Measurements from ENCODE around the gene RTKN2. TPM values are rescaled to one million over a fixed set of nuclear protein-coding genes. Genes with fewer than 3 reads are reported as not detected.

Gene RTKN2
- total RNA-seq, 1 experiment from 2014 or later = 21.3 TPM

GRCh38 chr10:62309254-62309653, 40.6 kb upstream of the RTKN2 start:
- DNase-seq (ENCODE audit: low read depth, low spot score) (no peak), ATAC-seq (no peak)
- TF ChIP-seq, protein P1, sequence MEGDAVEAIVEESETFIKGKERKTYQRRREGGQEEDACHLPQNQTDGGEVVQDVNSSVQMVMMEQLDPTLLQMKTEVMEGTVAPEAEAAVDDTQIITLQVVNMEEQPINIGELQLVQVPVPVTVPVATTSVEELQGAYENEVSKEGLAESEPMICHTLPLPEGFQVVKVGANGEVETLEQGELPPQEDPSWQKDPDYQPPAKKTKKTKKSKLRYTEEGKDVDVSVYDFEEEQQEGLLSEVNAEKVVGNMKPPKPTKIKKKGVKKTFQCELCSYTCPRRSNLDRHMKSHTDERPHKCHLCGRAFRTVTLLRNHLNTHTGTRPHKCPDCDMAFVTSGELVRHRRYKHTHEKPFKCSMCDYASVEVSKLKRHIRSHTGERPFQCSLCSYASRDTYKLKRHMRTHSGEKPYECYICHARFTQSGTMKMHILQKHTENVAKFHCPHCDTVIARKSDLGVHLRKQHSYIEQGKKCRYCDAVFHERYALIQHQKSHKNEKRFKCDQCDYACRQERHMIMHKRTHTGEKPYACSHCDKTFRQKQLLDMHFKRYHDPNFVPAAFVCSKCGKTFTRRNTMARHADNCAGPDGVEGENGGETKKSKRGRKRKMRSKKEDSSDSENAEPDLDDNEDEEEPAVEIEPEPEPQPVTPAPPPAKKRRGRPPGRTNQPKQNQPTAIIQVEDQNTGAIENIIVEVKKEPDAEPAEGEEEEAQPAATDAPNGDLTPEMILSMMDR (IDR thresholded peaks at IDR 0.05) = no peak
- TF ChIP-seq POLR2AphosphoS5 (IDR thresholded peaks at IDR 0.05; ENCODE audit: low read depth, low read length) = no peak
- no peak for TF ChIP-seq TCF7L2 (IDR thresholded peaks at IDR 0.05; ENCODE audit: low read depth, low read length)
- TF ChIP-seq SIN3A (IDR thresholded peaks at IDR 0.05; ENCODE audit: borderline replicate concordance, insufficient read depth, low read depth, low read length) = no peak
- TF ChIP-seq, protein P2, sequence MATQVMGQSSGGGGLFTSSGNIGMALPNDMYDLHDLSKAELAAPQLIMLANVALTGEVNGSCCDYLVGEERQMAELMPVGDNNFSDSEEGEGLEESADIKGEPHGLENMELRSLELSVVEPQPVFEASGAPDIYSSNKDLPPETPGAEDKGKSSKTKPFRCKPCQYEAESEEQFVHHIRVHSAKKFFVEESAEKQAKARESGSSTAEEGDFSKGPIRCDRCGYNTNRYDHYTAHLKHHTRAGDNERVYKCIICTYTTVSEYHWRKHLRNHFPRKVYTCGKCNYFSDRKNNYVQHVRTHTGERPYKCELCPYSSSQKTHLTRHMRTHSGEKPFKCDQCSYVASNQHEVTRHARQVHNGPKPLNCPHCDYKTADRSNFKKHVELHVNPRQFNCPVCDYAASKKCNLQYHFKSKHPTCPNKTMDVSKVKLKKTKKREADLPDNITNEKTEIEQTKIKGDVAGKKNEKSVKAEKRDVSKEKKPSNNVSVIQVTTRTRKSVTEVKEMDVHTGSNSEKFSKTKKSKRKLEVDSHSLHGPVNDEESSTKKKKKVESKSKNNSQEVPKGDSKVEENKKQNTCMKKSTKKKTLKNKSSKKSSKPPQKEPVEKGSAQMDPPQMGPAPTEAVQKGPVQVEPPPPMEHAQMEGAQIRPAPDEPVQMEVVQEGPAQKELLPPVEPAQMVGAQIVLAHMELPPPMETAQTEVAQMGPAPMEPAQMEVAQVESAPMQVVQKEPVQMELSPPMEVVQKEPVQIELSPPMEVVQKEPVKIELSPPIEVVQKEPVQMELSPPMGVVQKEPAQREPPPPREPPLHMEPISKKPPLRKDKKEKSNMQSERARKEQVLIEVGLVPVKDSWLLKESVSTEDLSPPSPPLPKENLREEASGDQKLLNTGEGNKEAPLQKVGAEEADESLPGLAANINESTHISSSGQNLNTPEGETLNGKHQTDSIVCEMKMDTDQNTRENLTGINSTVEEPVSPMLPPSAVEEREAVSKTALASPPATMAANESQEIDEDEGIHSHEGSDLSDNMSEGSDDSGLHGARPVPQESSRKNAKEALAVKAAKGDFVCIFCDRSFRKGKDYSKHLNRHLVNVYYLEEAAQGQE (IDR thresholded peaks at IDR 0.05; ENCODE audit: insufficient read depth in 1 of 2, low read depth in 2 of 2, low read length in 1 of 2) = no peak
- in situ Hi-C loops (cut with HindIII; ENCODE audit: low pct_unique_long_range_greater_than_20kb, low sequenced_read_pairs) (no loop called here), intact Hi-C loops (cut with micrococcal nuclease; ENCODE audit: unreplicated experiment) (no loop called here)
- Histone ChIP-seq H3K27me3 (ENCODE audit: control insufficient read depth, insufficient read depth, low read length) (no peaks in the 10 kb centered on the region), H3K4me3 (ENCODE audit: low read depth in 2 of 2, low read length in 2 of 2) (no peak overlapping the region), H3K36me3 (ENCODE audit: control insufficient read depth, insufficient read depth, low read length) (no peaks in the 10 kb centered on the region), H3K4me1 (ENCODE audit: control insufficient read depth, insufficient read depth, low read length) (no peaks in the 10 kb centered on the region), H3K27ac (ENCODE audit: low read length) (no peak overlapping the region), H3K9me3 (ENCODE audit: control insufficient read depth, insufficient read depth, low read depth, low read length) (no peaks in the 10 kb centered on the region)
- ChIA-PET POLR2A (no interaction called here), CTCF (no interaction called here)
- BruUV-seq (replicated peaks) = no TSS peak

DNA sequence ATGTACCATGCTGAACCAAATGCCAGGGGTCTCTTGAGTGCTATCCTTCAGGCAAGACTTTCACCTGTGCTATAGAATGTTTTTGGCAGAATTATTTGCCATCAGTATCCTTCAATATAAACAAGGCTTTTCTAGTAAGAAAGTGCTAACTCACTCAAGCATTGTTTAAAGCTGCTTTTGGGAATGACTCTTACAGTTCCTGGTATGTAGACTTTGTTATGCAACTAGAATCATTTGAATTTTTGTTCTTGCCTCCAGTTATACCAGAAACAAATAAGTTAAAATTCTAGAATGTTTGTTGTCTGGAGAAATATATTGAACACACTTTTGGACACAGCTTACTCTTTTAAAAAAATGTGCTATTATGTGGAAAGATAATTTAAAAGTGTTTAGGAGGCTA, 39.5 kb upstream of the RTKN2 start:
- no peaks in the 10 kb centered on the region for H3K36me3 ChIP-seq (ENCODE audit: control insufficient read depth, insufficient read depth, low read length)
- no TSS peak for BruUV-seq (replicated peaks)
- no peak overlapping the region for H3K4me3 ChIP-seq (ENCODE audit: low read depth in 2 of 2, low read length in 2 of 2)
- no peaks in the 10 kb centered on the region for H3K27me3 ChIP-seq (ENCODE audit: control insufficient read depth, insufficient read depth, low read length)
- H3K9me3 ChIP-seq (ENCODE audit: control insufficient read depth, insufficient read depth, low read depth, low read length) = no peaks in the 10 kb centered on the region
- POLR2A ChIA-PET = no interaction called here
- no peak overlapping the region for H3K27ac ChIP-seq (ENCODE audit: low read length)
- intact Hi-C loops (cut with micrococcal nuclease; ENCODE audit: unreplicated experiment) (no loop called here), in situ Hi-C loops (cut with HindIII; ENCODE audit: low pct_unique_long_range_greater_than_20kb, low sequenced_read_pairs) (no loop called here)
- CTCF ChIA-PET = no interaction called here
- TF ChIP-seq POLR2AphosphoS5 (IDR thresholded peaks at IDR 0.05; ENCODE audit: low read depth, low read length) = no peak
- TF ChIP-seq, protein P1 (IDR thresholded peaks at IDR 0.05) = no peak
- TF ChIP-seq, protein P2 (IDR thresholded peaks at IDR 0.05; ENCODE audit: insufficient read depth in 1 of 2, low read depth in 2 of 2, low read length in 1 of 2) = no peak
- no peak for TF ChIP-seq SIN3A (IDR thresholded peaks at IDR 0.05; ENCODE audit: borderline replicate concordance, insufficient read depth, low read depth, low read length)
- TF ChIP-seq TCF7L2 (IDR thresholded peaks at IDR 0.05; ENCODE audit: low read depth, low read length) = no peak
- ATAC-seq (no peak), DNase-seq (ENCODE audit: low read depth, low spot score) (no peak)
- no peaks in the 10 kb centered on the region for H3K4me1 ChIP-seq (ENCODE audit: control insufficient read depth, insufficient read depth, low read length)

Data from Panc1 (cell line).